Measurements from ENCODE around the gene ATP8B4.

The ATP8B4 gene

GRCh38 chr15:50107591-50108408 is 11.2 kb downstream of the ATP8B4 start:
- H3K9ac ChIP-seq, result no peak overlapping the region
- no peak overlapping the region for H2AFZ ChIP-seq (ENCODE audit: low read depth)
- H3K36me3 ChIP-seq (ENCODE audit: insufficient read depth), result no peaks in the 10 kb centered on the region
- no peak overlapping the region for H3K4me3 ChIP-seq (IDR thresholded peaks at IDR 0.05; ENCODE audit: insufficient read depth, low read depth, low read length)
- H3K27me3 ChIP-seq (ENCODE audit: insufficient read depth, low read depth), result no peaks in the 10 kb centered on the region
- H4K20me1 ChIP-seq (ENCODE audit: insufficient read depth), result no peaks in the 10 kb centered on the region
- no peak overlapping the region for H3K27ac ChIP-seq
- H3K4me1 ChIP-seq (ENCODE audit: low read depth, poor library complexity, severe bottlenecking), result no peaks in the 10 kb centered on the region
- H3K79me2 ChIP-seq (ENCODE audit: insufficient read depth, low read depth), result no peaks in the 10 kb centered on the region
- TF ChIP-seq CTCF (conservative IDR thresholded peaks at IDR 0.05; ENCODE audit: low read depth, low read length), result no peak
- H3K4me2 ChIP-seq, result no peak overlapping the region

GRCh38 chr15:50107157-50107556 is 11.9 kb downstream of the ATP8B4 start:
- Histone ChIP-seq H3K27me3 (ENCODE audit: insufficient read depth, low read depth) (no peaks in the 10 kb centered on the region), H3K27ac (no peak overlapping the region), H3K4me2 (no peak overlapping the region), H2AFZ (ENCODE audit: low read depth) (no peak overlapping the region), H3K36me3 (ENCODE audit: insufficient read depth) (no peaks in the 10 kb centered on the region), H3K9ac (no peak overlapping the region), H3K79me2 (ENCODE audit: insufficient read depth, low read depth) (no peaks in the 10 kb centered on the region), H3K4me1 (ENCODE audit: low read depth, poor library complexity, severe bottlenecking) (no peaks in the 10 kb centered on the region), H4K20me1 (ENCODE audit: insufficient read depth) (no peaks in the 10 kb centered on the region), H3K4me3 (IDR thresholded peaks at IDR 0.05; ENCODE audit: insufficient read depth, low read depth, low read length) (no peak overlapping the region)
- no peak for TF ChIP-seq CTCF (conservative IDR thresholded peaks at IDR 0.05; ENCODE audit: low read depth, low read length)

- Histone ChIP-seq H3K36me3 (ENCODE audit: insufficient read depth) (no peaks in the 10 kb centered on the region), H3K27me3 (ENCODE audit: insufficient read depth, low read depth) (no peaks in the 10 kb centered on the region), H3K4me2 (no peak overlapping the region), H4K20me1 (ENCODE audit: insufficient read depth) (no peaks in the 10 kb centered on the region), H3K9ac (no peak overlapping the region), H2AFZ (ENCODE audit: low read depth) (no peak overlapping the region), H3K27ac (no peak overlapping the region), H3K4me1 (ENCODE audit: low read depth, poor library complexity, severe bottlenecking) (no peaks in the 10 kb centered on the region), H3K79me2 (ENCODE audit: insufficient read depth, low read depth) (no peaks in the 10 kb centered on the region), H3K4me3 (IDR thresholded peaks at IDR 0.05; ENCODE audit: insufficient read depth, low read depth, low read length) (no peak overlapping the region)
- no peak for TF ChIP-seq CTCF (conservative IDR thresholded peaks at IDR 0.05; ENCODE audit: low read depth, low read length)
Measured at GRCh38 chr15:50106457-50106856, 12.6 kb downstream of the ATP8B4 start.

GRCh38 chr15:50100486-50100885 is 18.5 kb downstream of the ATP8B4 start:
- H3K4me1 ChIP-seq (ENCODE audit: low read depth, poor library complexity, severe bottlenecking), result no peaks in the 10 kb centered on the region
- no peak overlapping the region for H3K9ac ChIP-seq
- no peak overlapping the region for H3K27ac ChIP-seq
- no peak for TF ChIP-seq CTCF (conservative IDR thresholded peaks at IDR 0.05; ENCODE audit: low read depth, low read length)
- no peaks in the 10 kb centered on the region for H3K36me3 ChIP-seq (ENCODE audit: insufficient read depth)
- H3K79me2 ChIP-seq (ENCODE audit: insufficient read depth, low read depth), result no peaks in the 10 kb centered on the region
- H4K20me1 ChIP-seq (ENCODE audit: insufficient read depth), result no peaks in the 10 kb centered on the region
- H3K4me3 ChIP-seq (IDR thresholded peaks at IDR 0.05; ENCODE audit: insufficient read depth, low read depth, low read length), result no peak overlapping the region
- H3K27me3 ChIP-seq (ENCODE audit: insufficient read depth, low read depth), result no peaks in the 10 kb centered on the region
- no peak overlapping the region for H2AFZ ChIP-seq (ENCODE audit: low read depth)
- no peak overlapping the region for H3K4me2 ChIP-seq

Data from KMS-11 (cell line).